NCI-H2171 treated with DMSO at 0.1 percent for 48 hours (cell line): ENCODE measurements around the gene SOX10.
"Not testable (repeated sequence)": the region's sequence is repeated elsewhere in the genome, so short reads cannot be mapped to it uniquely, and the experiment has no call there.

Experiments used
- DNase-seq: peaks from one replicate; lab custom pipeline; 2025; lab: John Stamatoyannopoulos, UW

Gene SOX10

DNA sequence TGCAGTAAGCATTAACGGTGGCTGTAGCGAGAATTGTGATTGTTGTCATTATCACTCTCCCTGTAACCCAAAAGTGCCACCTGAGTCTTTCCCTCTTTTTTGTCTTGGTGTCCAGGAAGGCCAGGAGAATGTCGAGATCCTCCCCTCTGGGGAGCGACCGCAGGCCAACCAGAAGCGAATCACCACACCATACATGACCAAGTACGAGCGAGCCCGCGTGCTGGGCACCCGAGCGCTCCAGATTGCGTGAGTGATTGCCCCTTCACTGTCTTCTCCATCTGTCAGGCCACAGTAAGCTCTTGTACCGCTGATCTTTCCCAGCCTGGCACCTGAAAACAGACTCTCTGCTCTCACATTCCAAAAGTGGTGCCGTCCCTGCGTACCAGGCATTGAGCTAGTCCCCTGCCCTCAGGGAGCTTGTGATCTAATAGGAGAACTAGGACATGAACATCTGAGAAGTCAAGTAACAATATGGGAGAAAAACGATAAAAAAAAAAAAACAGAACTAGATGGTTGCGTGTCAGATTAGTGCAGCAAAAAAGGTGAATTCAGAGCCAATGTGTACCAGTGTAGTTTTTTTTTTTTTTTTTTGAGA, 25.0 kb downstream of the SOX10 start:
- DNase-seq, result no peak

DNA sequence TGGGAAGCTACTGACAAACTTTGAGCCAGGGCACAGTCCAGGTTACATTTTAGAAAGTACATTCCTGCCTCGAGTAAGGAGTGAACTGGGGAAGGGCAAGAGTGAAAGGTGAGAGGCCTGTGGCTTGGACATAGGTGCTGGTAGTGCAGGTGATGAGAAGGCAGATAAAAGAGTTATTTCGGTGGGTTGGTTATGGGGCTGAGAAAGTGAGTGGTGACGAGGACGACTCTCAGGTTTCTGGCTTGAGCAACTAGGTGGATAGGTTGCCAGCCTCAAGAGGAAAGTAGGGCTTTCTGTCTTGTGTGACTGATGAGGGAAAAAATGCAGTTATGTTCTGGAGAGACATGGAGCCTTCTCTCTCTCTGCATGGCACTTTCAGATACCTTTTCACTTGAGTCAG, 27.1 kb downstream of the SOX10 start:
- DNase-seq, result no peak

DNA sequence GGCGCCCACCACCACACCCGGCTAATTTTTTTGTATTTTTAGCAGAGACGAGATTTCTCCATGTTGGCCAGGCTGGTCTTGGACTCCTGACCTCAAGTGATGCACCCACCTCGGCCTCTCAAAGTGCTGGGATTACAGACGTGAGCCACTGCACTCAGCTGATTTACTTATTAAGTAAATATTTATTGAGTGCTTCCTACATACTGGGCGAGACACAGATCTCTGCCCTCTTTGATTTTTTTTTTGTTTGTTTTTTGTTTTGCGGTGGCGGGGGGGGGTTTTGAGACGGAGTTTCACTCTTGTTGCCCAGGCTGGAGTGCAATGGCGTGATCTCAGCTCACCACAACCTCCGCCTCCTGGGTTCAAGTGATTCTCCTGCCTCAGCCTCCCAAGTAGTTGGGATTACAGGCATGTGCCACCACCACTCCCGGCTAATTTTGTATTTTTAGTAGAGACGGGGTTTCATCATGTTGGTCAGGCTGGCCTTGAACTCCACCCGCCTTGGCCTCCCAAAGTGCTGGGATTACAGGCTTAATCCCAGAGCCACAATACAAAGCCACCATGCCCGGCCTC, 28.4 kb downstream of the SOX10 start:
- not testable (repeated sequence) for DNase-seq

DNA sequence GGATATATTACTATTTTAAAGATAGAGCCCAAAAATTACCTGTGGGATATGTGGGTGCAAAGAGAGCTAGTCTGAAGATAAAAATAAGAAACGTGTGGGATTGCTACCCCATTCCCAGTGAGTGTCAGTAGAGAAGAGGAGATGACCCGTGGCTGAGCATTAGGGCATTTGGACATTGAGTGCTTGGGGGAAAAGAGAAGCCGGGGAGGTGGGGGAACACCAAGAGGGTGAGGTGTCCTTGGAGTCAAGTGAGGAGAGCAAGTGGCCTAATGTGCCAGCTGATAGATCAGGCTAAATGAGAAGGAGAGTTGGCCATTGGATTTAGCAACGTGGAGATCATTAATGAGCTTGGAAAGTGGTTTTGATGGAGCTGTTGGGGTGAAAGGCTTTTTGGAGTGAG, 29.7 kb downstream of the SOX10 start:
- DNase-seq, result no peak

DNA sequence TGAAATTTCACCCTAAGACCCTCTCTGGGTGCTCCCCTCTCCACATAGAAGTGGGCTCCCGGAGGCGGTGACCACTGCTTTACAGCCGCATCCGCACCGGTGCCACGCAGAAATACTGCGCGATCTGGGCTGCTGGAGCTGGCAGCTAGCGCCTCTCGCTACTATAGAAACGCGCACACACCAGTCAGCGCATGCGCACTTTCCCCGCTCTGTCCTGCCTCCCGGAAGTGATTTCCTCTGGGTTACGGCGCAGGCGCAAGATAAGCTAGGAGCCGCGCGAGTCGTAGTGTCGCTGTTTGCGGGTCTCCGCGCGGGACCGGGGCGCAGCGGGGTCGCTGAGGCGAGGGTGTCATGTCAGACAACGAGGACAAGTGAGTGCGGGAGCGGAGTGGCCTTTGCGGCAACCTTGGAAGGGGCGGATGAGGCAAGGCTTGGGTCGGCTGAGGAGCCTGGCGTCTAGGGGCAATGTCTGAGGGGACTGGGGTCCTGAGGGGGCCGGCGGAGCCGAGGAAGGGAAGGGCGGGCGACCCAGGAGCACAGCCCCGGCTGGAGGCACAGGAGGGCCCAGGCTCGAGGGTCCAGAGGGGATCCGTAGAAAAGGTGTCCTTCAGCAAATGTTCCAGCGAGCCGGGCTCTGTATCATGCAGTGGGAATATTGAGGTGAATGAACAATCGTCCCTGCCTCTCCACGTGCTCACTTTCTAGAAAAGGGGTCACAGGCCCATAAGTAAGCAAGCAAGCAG, 30.7 kb downstream of the SOX10 start, which contains the start of the genes C22orf23 and POLR2F:
Gene C22orf23, minus strand, starts transcription at position 165 of the 743 bp plus-strand sequence. CDS start 452 bp downstream, outside the sequence.
Gene POLR2F, plus strand, starts transcription at position 263 of the 743 bp plus-strand sequence. Its CDS starts 89 bp downstream, at position 352.
- peak; percentile 97 for DNase-seq

DNA sequence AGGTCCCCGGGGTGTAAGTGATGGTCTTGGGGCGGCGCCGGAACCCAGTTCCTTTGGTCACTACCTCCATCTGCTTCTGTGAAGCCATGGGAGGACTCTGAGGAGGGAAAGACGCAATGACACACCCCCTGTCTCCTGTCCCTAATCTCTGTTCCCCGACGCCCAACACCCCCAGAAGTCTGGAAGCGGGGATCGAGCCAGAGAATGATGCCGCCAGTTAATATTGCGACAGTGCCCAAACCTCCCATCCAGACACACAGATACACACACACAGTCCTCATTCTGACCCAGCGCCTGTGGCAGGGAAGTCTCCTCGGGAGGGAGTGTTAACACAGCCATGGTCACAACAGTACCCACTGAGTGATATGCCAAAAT, 31.3 kb downstream of the SOX10 start:
- no peak for DNase-seq

DNA sequence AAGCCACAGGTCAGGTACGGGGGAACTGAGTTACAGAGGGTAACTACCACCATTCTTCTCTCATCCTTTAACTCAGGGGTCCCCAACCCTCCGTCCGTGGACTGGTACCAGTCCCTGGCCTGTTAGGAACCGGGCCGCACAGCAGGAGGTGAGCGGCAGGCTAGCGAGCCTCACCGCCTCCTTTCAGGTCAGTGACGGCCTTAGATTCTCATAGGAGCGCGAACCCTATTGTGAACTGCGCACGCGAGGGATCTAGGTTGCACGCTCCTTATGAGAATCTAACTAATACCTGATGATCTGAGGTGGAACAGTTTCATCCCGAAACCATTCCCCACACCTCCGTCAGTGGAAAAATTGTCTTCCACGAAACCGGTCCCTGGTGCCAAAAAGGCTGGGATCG, 31.7 kb downstream of the SOX10 start:
- DNase-seq, result not testable (repeated sequence)

DNA sequence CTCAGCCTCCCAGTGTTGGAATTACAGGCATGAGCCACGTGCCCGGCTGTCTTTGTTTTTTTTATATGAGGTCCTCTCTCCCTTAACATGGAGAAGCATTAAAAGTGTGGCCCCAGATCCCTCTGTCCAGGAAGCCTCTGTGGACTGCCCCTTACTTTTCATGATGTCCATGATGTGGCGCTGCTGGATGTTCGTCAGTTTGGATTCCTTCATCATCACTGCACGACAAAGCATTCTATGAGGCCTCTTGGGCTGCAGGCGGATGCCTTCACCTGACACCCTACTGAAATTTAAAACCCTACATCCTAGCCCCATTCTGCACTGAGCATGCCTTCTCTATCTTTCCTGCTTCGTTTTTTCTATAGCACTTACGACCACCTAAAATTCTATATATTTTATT, 33.0 kb downstream of the SOX10 start:
- DNase-seq, result peak; percentile 62

DNA sequence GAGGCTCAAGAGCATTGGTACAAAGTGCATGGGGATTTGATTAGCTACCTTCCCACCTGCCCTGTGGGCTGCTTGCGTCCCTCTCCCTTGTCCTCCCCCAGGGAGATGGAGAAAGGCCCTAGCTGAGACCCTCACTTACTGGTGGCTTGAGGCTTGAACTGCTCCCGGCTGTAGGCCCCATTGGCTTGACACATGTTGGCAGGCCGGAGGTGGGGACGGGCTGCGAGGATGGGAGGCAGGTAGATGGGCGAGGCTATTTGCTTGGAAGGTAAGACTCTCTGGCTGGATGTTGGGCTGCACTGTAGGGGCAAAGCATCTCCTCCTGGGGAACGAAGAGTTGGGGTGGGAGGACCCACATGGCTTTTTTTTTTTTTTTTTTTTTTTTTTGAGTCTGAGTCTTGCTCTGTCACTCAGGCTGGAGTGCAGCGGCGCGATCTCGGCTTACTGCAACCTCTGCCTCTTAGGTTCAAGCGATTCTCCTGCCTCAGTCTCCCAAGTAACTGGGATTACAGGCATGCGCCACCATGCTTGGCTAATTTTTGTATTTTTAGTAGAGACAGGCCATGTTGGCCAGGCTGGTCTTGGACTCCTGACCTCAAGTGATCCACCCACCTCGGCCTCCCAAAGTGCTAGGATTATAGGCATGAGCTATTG, 37.1 kb downstream of the SOX10 start:
- DNase-seq, result not testable (repeated sequence)

DNA sequence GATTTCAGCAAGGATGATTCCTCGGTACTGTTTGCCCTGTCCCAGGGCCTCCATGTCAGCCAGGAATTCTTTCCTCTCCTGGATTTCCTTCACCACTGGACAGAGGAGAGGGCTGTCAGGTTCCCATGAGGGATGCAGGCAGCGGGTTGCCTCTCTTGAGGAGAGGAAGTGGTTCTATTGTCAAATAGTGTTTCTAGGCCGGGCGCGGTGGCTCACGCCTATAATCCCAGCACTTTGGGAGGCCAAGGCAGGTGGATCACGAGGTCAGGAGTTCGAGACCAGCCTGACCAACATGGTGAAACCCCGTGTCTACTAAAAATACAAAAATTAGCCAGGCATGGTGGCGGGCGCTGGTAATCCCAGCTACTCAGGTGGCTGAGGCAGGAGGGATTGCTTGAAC, 39.9 kb downstream of the SOX10 start:
- not testable (repeated sequence) for DNase-seq

DNA sequence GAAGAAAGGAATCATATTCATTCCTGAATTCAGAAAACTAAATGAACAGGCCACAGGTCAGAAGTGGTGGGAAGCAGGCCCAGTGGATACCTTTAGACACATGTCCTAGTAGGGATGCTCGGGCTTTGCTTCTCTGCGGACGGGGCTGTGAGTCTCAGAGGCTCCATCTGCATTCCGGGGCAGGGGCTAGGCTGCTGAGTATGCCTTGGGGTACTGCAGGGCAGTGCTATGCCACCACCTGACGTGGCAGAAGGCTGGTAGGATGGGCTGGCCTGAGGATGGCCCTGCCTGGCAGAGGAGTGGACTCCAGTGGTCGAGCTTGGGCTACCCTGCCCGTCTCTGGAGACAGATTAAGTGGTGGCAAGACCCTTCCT, 40.5 kb downstream of the SOX10 start:
- no peak for DNase-seq

DNA sequence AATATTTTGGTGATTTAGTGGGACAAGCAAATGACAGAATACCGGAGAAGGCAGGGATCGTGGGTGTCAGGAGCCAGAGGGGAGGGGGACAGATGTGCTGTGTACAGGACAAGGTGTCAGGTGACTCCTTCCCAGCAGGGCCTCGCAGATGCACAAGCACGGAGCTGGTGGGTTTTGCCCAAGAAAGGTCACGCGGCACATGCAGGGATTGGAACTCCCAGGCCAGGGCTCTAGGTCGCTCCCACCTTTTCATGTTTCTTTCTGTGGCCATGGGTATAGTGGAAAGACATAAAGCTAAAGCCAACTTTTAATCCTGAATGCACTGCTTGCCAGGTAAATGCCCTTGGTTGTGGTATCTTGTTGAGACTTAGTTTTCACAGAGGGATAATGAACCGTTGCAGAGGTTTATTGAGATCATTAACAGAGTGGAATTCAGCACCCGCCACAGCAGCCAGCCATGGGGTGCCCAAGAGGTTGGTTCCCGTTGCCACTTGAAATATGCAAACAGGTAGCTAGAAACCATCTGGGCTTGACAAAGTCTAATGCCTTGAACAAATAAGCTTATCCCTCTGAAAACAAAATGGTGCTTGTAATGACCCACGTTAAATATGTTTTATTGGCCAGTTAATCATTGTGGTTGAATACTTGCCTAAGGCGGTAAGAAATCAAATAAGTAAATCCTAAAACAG, 41.1 kb downstream of the SOX10 start:
- DNase-seq, result peak; percentile 66

DNA sequence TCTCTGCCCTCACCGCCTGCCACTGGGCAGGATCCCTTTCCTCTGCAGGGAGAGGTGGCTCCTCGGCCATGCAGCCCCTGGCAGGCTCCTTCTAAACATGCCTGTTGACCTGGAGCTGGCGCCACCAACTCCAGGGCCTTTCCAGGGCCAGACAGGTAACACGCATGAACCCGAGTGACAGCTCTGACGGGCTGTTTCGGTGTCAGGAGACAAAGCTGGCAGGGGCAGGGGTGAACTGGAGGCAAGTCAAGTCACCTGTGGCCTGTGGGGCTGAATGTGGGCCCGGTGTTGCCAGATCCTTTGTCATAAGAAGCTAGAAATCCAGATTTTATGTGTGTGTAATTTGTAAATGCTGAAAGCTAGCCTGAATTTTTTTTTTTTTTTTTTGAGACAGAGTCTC, 42.2 kb downstream of the SOX10 start:
- DNase-seq, result no peak

DNA sequence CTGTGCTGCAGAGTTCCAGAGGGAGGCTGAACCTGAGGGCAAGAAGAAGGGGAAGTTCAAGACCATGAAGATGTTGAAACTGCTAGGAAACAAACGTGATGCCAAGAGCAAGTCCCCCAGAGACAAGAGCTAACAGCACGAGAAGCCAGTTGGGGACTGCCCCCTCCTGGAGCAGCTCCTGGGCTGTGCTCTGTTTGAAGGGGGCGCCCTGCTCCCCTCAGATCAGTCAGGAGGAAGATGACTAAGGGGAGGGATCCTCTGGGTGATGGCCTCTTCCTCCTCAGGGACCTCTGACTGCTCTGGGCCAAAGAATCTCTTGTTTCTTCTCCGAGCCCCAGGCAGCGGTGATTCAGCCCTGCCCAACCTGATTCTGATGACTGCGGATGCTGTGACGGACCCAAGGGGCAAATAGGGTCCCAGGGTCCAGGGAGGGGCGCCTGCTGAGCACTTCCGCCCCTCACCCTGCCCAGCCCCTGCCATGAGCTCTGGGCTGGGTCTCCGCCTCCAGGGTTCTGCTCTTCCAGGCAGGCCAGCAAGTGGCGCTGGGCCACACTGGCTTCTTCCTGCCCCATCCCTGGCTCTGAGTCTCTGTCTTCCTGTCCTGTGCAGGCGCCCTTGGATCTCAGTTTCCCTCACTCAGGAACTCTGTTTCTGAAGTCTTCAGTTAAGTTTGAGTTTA, 43.5 kb downstream of the SOX10 start:
- DNase-seq, result no peak

DNA sequence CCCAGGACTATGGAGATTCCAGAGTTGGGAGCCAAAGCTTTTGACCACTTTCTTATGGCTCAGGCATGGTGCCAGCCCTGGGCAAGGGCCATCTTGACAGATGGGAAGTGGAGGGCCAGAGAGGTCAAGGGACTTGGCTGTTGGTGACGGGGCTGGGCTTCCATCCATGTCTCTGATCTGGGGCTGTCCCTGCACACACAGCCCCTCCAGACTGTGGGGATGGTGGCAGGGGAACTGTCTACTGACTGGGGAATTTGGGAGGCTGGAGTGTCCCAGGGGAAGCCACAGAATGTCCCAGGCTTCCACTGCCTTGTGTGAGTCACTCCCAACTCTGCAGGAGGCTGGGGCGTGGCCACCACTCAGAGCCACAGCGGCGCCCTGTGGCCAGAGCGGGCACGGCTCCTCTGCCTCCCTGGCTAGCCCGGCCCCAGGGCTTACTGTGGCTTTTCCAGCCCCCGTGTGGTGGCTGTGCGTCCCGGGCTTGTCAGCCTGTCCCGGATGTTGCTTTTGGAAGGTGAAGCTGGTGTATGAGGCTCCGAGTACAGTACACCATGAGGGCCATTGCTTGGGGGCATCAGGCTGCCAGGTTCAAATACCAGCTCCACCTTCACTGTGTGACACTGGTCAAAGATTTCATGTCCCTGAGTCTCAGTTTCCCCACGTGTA, 50.5 kb downstream of the SOX10 start:
- DNase-seq, result peak; percentile 48

DNA sequence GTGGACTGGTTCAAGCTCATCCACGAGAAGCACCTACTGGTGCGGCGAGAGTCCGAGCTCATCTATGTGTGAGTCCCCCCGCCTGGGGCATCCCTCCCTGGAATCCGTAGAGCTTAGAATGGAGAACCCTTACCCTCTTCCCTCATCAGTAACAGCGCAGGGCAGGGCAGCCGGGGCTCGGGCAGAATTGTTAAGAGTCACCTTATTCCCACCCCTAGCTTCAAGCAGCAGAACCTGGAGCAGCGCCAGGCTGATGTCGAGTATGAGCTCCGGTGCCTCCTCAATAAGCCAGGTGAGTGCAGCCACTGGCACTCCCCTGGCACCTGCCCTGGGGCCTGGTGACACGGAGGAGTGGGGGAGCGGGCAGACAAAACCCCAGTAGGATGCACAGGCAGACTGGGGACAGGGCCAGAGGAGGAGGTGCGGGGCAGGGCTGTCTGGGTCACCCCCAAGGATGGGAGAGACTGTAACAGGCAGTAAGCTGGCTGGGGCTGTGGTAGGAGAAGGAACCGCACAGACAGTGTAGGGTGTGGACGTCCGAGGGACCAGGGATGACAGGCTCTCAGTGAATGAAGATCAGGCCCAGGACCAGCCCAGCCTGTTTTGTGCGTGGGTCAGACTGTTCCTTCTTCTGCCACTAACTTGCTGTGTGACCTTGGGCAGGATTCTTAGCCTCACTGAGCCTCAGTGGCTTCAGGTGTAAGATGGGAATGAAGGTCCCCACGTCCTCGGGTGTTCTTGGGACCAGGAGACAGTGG, 51.4 kb downstream of the SOX10 start:
- no peak for DNase-seq

DNA sequence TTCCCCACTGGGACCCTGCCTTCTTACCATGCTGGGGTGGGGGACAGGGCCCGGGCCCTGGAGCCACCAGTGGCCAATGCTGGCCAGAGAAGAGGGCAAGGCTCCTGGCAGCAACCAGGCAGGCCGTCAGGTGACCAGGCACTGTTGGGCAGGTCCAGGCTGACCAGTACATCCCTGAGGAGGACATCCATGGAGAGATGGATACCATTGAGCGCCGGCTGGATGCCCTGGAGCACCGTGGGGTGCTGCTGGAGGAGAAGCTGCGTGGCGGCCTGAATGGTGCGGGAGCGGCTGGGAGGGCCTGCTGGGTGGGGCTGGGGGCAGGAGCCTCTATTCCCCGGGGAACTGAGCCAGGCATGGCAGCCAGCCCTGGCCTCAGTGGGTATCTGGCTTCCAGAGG, 52.0 kb downstream of the SOX10 start:
- no peak for DNase-seq

DNA sequence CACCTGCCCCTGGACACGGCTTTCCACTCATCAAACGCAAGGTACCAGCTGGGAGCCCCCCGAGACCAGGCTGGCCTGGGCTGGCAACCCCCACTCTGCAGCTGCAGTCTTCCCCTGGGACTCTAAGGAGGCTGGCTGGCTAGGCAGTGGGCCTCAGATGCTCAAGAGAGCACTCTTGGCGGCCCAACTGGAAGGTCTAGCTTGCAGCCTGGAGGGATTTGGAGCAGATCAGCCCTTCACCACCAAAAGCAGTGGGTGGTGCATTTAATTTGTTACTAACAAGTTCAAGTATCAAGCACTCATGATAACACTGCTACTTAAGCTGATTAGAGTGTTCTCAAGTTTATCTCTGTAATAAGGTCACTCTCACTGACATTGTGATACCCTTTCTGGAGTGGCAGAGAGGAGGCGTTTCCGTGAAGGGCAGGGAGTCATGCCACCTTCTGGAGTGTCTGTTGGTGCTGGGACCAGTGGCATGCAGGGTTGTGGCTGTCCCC, 52.4 kb downstream of the SOX10 start:
- no peak for DNase-seq

DNA sequence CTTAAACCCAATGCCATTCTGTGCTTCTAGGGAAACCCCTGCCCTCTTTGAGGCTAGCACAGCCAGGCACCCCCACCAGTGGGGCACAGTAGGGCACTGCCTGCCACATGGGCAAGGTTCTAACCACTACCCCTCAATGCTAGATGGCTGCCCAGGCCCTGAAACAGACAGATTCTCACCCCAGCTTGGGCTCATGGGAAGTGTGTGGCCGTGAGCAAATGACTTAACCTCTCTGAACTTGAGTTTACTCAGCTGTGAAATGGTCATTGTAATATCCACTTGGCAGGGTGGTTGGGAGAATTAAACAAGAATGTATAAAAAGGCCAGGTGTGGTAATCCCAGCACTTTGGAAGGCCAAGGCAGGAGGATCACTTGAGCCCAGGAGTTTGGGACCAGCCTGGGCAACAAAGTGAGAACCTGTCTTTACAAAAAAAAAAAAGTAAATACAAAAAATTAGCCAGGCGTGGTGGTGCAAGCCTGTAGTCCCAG, 53.4 kb downstream of the SOX10 start:
- DNase-seq, result no peak
